ENCODE results near the gene STH. TPM values are rescaled to one million over a fixed set of nuclear protein-coding genes. Genes with fewer than 3 reads are reported as not detected.

Gene STH
- polyA plus RNA-seq, 2 of the 4 experiments (the other 2 are of a cell fraction), result not detected

- ATAC-seq (no peak), DNase-seq (ENCODE audit: low read depth in 1 of 2, low spot score in 1 of 2) (no peak), FAIRE-seq (no peak)
- H3K4me1 ChIP-seq, result no peaks in the 10 kb centered on the region
- WGBS (ENCODE audit: missing lambda C conversion rate), result 50% methylated on average over 5 of the region's 5 CpGs
- CTCF ChIA-PET, result interaction anchor here (0.8 to 2.1 kb wide), 2 partner anchors 12 to 18 kb away, joined by 3 to 16 read pairs; no protein-coding TSS in a partner anchor
- H3K4me3 ChIP-seq, result no peak overlapping the region
- POLR2A ChIA-PET, result no interaction called here
- H3K4me2 ChIP-seq, result no peak overlapping the region
- H3K27ac ChIP-seq, result no peak overlapping the region
- peaks cover 4% of the 10 kb centered on the region; the same call in 2 of the 3 replicates for H3K9me3 ChIP-seq
- TF ChIP-seq JUNB (IDR thresholded peaks at IDR 0.05), result no peak
- TF ChIP-seq ELK1 (IDR thresholded peaks at IDR 0.05; ENCODE audit: low read depth, low read length), result no peak
- TF ChIP-seq POLR2A (IDR thresholded peaks at IDR 0.05; ENCODE audit: low read length), result no peak
- no peak for TF ChIP-seq HOXA7 (CRISPR knock-in tag; IDR thresholded peaks at IDR 0.05)
- TF ChIP-seq PBX3 (IDR thresholded peaks at IDR 0.05), result no peak
- no peak for TF ChIP-seq FOSL2 (IDR thresholded peaks at IDR 0.05)
- no peak for TF ChIP-seq FOSL2 (CRISPR knock-in tag; IDR thresholded peaks at IDR 0.05)
- no peak for TF ChIP-seq ZFP36 (IDR thresholded peaks at IDR 0.05; ENCODE audit: borderline replicate concordance, partially characterized antibody)
- TF ChIP-seq CHD2 (IDR thresholded peaks at IDR 0.05; ENCODE audit: low read length, partially characterized antibody), result no peak
- TF ChIP-seq PHF8 (IDR thresholded peaks at IDR 0.05; ENCODE audit: borderline replicate concordance, low read depth), result no peak
- TF ChIP-seq RCOR1 (IDR thresholded peaks at IDR 0.05; ENCODE audit: low read depth, low read length), result no peak
- TF ChIP-seq POLR2AphosphoS2 (conservative IDR thresholded peaks at IDR 0.05; ENCODE audit: low read length), result no peak
- TF ChIP-seq CTCF (IDR thresholded peaks at IDR 0.05), result no peak
- TF ChIP-seq CBX2 (IDR thresholded peaks at IDR 0.05; ENCODE audit: borderline replicate concordance, low read depth), result no peak
- no peak for TF ChIP-seq E2F6 (IDR thresholded peaks at IDR 0.05; ENCODE audit: borderline replicate concordance, low read depth)
- TF ChIP-seq KDM1A (IDR thresholded peaks at IDR 0.05; ENCODE audit: low read depth), result no peak
- no peak for TF ChIP-seq USF2 (IDR thresholded peaks at IDR 0.05)
- no peak for TF ChIP-seq MAX (IDR thresholded peaks at IDR 0.05)
- no peak for TF ChIP-seq JUN (IDR thresholded peaks at IDR 0.05)
Observed at GRCh38 chr17:45967378-45967777, 31.7 kb upstream of the STH start.

- H3K4me1 ChIP-seq, result no peaks in the 10 kb centered on the region
- ATAC-seq (no peak), DNase-seq (ENCODE audit: low read depth in 1 of 2, low spot score in 1 of 2) (no peak), FAIRE-seq (no peak)
- H3K4me2 ChIP-seq, result no peak overlapping the region
- ChIA-PET CTCF (interaction anchor here (0.9 to 2.1 kb wide), 3 partner anchors 9 to 34 kb away, joined by 3 to 16 read pairs (median 5); no protein-coding TSS in a partner anchor), POLR2A (no interaction called here)
- no peak overlapping the region for H3K27ac ChIP-seq
- no peak for TF ChIP-seq ATOH8 (CRISPR knock-in tag; IDR thresholded peaks at IDR 0.05; ENCODE audit: low read depth)
- no peak for TF ChIP-seq POLR2A (IDR thresholded peaks at IDR 0.05; ENCODE audit: low read length)
- TF ChIP-seq HES2 (IDR thresholded peaks at IDR 0.05), result no peak
- TF ChIP-seq HOXB13 (CRISPR knock-in tag; IDR thresholded peaks at IDR 0.05; ENCODE audit: low read depth), result no peak
- TF ChIP-seq ZFP36 (IDR thresholded peaks at IDR 0.05; ENCODE audit: borderline replicate concordance, partially characterized antibody), result no peak
- no peak for TF ChIP-seq BHLHE40 (IDR thresholded peaks at IDR 0.05; ENCODE audit: low read depth, low read length)
- no peak for TF ChIP-seq EHF (CRISPR knock-in tag; IDR thresholded peaks at IDR 0.05)
- no peak for TF ChIP-seq RFX5 (IDR thresholded peaks at IDR 0.05)
- TF ChIP-seq RCOR1 (IDR thresholded peaks at IDR 0.05; ENCODE audit: low read depth, low read length), result no peak
- TF ChIP-seq POLR2AphosphoS2 (conservative IDR thresholded peaks at IDR 0.05; ENCODE audit: low read length), result no peak
- TF ChIP-seq CHD2 (IDR thresholded peaks at IDR 0.05; ENCODE audit: low read length, partially characterized antibody), result no peak
- WGBS (ENCODE audit: missing lambda C conversion rate), result 0% methylated on average over 2 of the region's 2 CpGs
- peaks cover 10% of the 10 kb centered on the region; the same call in 2 of the 3 replicates for H3K9me3 ChIP-seq
- H3K4me3 ChIP-seq, result no peak overlapping the region
Observed at GRCh38 chr17:45968732-45969131, 30.3 kb upstream of the STH start.

Measured in A549 (cell line).